ENCODE data around the gene ALB. TPM values are rescaled to one million over a fixed set of nuclear protein-coding genes. Genes with fewer than 3 reads are reported as not detected.
A peak's percentile ranks its signal among the peaks of the same experiment; 100 is the strongest.

Gene ALB
- total and polyA plus RNA-seq, 2 donors (not counting 1 experiment from before 2014, with no cell fraction given) = 0.03 TPM; not detected in 1

- H3K27me3 ChIP-seq (ENCODE audit: control insufficient read depth, insufficient read depth, low read length) = peaks cover 8% of the 10 kb centered on the region
- no peaks in the 10 kb centered on the region for H3K9me3 ChIP-seq (ENCODE audit: control insufficient read depth, insufficient read depth, low read depth, low read length)
- no peak overlapping the region for H3K27ac ChIP-seq (ENCODE audit: insufficient read depth, low read length)
- H3K36me3 ChIP-seq (ENCODE audit: control insufficient read depth, insufficient read depth, low read length) = no peaks in the 10 kb centered on the region
- H3K4me3 ChIP-seq (replicated peaks in 1 of 4; ENCODE audit: control extremely low read depth in 1 of 4, insufficient read depth in 1 of 4, low read depth in 3 of 4, low read length in 4 of 4) = no peak overlapping the region
- H3K4me2 ChIP-seq (ENCODE audit: extremely low read depth, insufficient read depth, low read length) = no peak overlapping the region
- no peak overlapping the region for H2AFZ ChIP-seq (ENCODE audit: low read length)
- H4K20me1 ChIP-seq (ENCODE audit: control insufficient read depth, extremely low read depth, insufficient read depth, low read length) = no peaks in the 10 kb centered on the region
- no peak for DNase-seq (ENCODE audit: low read depth in 2 of 2)
- no peaks in the 10 kb centered on the region for H3K4me1 ChIP-seq (ENCODE audit: control insufficient read depth, extremely low read depth, insufficient read depth, low read length)
- H3K9ac ChIP-seq (ENCODE audit: insufficient read depth, low read length) = no peak overlapping the region
- H3K79me2 ChIP-seq (ENCODE audit: control insufficient read depth, insufficient read depth, low read length) = no peaks in the 10 kb centered on the region
- no peak for TF ChIP-seq EZH2 (IDR thresholded peaks at IDR 0.05; ENCODE audit: low read length, missing control alignments)
- TF ChIP-seq CTCF (conservative IDR thresholded peaks at IDR 0.05 in 1 of 2, IDR thresholded peaks at IDR 0.05 in 1 of 2; ENCODE audit: low read depth in 1 of 2, low read length in 2 of 2) = no peak
These were observed 28.3 kb downstream of the ALB start for GRCh38 chr4:73432169-73433000.

GRCh38 chr4:73433140-73433539, 29.1 kb downstream of the ALB start:
- H3K27me3 ChIP-seq (ENCODE audit: control insufficient read depth, insufficient read depth, low read length) = peaks cover 8% of the 10 kb centered on the region
- H3K36me3 ChIP-seq (ENCODE audit: control insufficient read depth, insufficient read depth, low read length) = no peaks in the 10 kb centered on the region
- TF ChIP-seq EZH2 (IDR thresholded peaks at IDR 0.05; ENCODE audit: low read length, missing control alignments) (no peak), CTCF (conservative IDR thresholded peaks at IDR 0.05 in 1 of 2, IDR thresholded peaks at IDR 0.05 in 1 of 2; ENCODE audit: low read depth in 1 of 2, low read length in 2 of 2) (no peak)
- no peaks in the 10 kb centered on the region for H3K79me2 ChIP-seq (ENCODE audit: control insufficient read depth, insufficient read depth, low read length)
- no peak overlapping the region for H3K9ac ChIP-seq (ENCODE audit: insufficient read depth, low read length)
- H3K27ac ChIP-seq (ENCODE audit: insufficient read depth, low read length) = no peak overlapping the region
- no peak for DNase-seq (ENCODE audit: low read depth in 2 of 2)
- H3K9me3 ChIP-seq (ENCODE audit: control insufficient read depth, insufficient read depth, low read depth, low read length) = no peaks in the 10 kb centered on the region
- no peaks in the 10 kb centered on the region for H4K20me1 ChIP-seq (ENCODE audit: control insufficient read depth, extremely low read depth, insufficient read depth, low read length)
- H3K4me2 ChIP-seq (ENCODE audit: extremely low read depth, insufficient read depth, low read length) = no peak overlapping the region
- no peaks in the 10 kb centered on the region for H3K4me1 ChIP-seq (ENCODE audit: control insufficient read depth, extremely low read depth, insufficient read depth, low read length)
- H3K4me3 ChIP-seq (replicated peaks in 1 of 4; ENCODE audit: control extremely low read depth in 1 of 4, insufficient read depth in 1 of 4, low read depth in 3 of 4, low read length in 4 of 4) = no peak overlapping the region
- H2AFZ ChIP-seq (ENCODE audit: low read length) = no peak overlapping the region

GRCh38 chr4:73434311-73434710, 30.2 kb downstream of the ALB start:
- peaks cover 6% of the 10 kb centered on the region for H3K27me3 ChIP-seq (ENCODE audit: control insufficient read depth, insufficient read depth, low read length)
- H3K4me1 ChIP-seq (ENCODE audit: control insufficient read depth, extremely low read depth, insufficient read depth, low read length) = no peaks in the 10 kb centered on the region
- H3K4me2 ChIP-seq (ENCODE audit: extremely low read depth, insufficient read depth, low read length) = no peak overlapping the region
- H3K79me2 ChIP-seq (ENCODE audit: control insufficient read depth, insufficient read depth, low read length) = no peaks in the 10 kb centered on the region
- H3K4me3 ChIP-seq (replicated peaks in 1 of 4; ENCODE audit: control extremely low read depth in 1 of 4, insufficient read depth in 1 of 4, low read depth in 3 of 4, low read length in 4 of 4) = no peak overlapping the region
- H3K27ac ChIP-seq (ENCODE audit: insufficient read depth, low read length) = no peak overlapping the region
- TF ChIP-seq CTCF (conservative IDR thresholded peaks at IDR 0.05 in 1 of 2, IDR thresholded peaks at IDR 0.05 in 1 of 2; ENCODE audit: low read depth in 1 of 2, low read length in 2 of 2) = peak; percentile 26 to 61
- no peak for TF ChIP-seq EZH2 (IDR thresholded peaks at IDR 0.05; ENCODE audit: low read length, missing control alignments)
- H3K36me3 ChIP-seq (ENCODE audit: control insufficient read depth, insufficient read depth, low read length) = no peaks in the 10 kb centered on the region
- H4K20me1 ChIP-seq (ENCODE audit: control insufficient read depth, extremely low read depth, insufficient read depth, low read length) = no peaks in the 10 kb centered on the region
- H2AFZ ChIP-seq (ENCODE audit: low read length) = no peak overlapping the region
- DNase-seq (ENCODE audit: low read depth in 2 of 2) = peak; percentile 3 to 24
- H3K9ac ChIP-seq (ENCODE audit: insufficient read depth, low read length) = no peak overlapping the region
- H3K9me3 ChIP-seq (ENCODE audit: control insufficient read depth, insufficient read depth, low read depth, low read length) = no peaks in the 10 kb centered on the region
